Mesothelial cell of epicardium (in vitro differentiated cells): ENCODE measurements around the gene EHBP1L1. TPM values are rescaled to one million over a fixed set of nuclear protein-coding genes. Genes with fewer than 3 reads are reported as not detected.
A peak's percentile ranks its signal among the peaks of the same experiment; 100 is the strongest.
"Not testable (repeated sequence)": the region's sequence is repeated elsewhere in the genome, so short reads cannot be mapped to it uniquely, and the experiment has no call there.

Source experiments
- DNase-seq, 2 experiments: peaks; one replicate each; pipeline ENCODE4 v3.0.0; 2021; ENCODE audit warnings: low spot score in 2 of 2; ENCODE audit not compliant: unreplicated experiment in 2 of 2
- H3K27ac Mint-ChIP-seq: 2 replicates; pipeline ENCODE4 v1.8.0; 2021; ENCODE audit warnings: mixed read lengths
- H3K27me3 Mint-ChIP-seq: 2 replicates; pipeline ENCODE4 v1.8.0; 2021; ENCODE audit warnings: low read depth, mixed read lengths
- H3K36me3 Mint-ChIP-seq: 2 replicates; pipeline ENCODE4 v1.8.0; 2021; ENCODE audit warnings: mixed read lengths
- H3K4me1 Mint-ChIP-seq: 2 replicates; pipeline ENCODE4 v1.8.0; 2021; ENCODE audit warnings: mixed read lengths
- H3K4me3 Mint-ChIP-seq: 2 replicates; pipeline ENCODE4 v1.8.0; 2021; ENCODE audit warnings: mild to moderate bottlenecking, moderate library complexity, mixed read lengths
- H3K9me3 Mint-ChIP-seq: 2 replicates; pipeline ENCODE4 v1.8.0; 2021; ENCODE audit warnings: mixed read lengths
- total RNA-seq: library from RNA; stranded (reverse); gene quantifications from 3 replicates; pipeline ENCODE4 v1.2.1, GENCODE V29; 2021
- TF ChIP-seq, protein P1 (sequence below): fragments of 200-600 bp; sonication (generic); IDR thresholded peaks from one replicate; pipeline ENCODE4 v1.5.0; 2021; ENCODE audit warnings: antibody characterized with exemption; ENCODE audit not compliant: unreplicated experiment

Gene EHBP1L1
- total RNA-seq, 1 donor from 2014 or later: 35.2 TPM

DNA sequence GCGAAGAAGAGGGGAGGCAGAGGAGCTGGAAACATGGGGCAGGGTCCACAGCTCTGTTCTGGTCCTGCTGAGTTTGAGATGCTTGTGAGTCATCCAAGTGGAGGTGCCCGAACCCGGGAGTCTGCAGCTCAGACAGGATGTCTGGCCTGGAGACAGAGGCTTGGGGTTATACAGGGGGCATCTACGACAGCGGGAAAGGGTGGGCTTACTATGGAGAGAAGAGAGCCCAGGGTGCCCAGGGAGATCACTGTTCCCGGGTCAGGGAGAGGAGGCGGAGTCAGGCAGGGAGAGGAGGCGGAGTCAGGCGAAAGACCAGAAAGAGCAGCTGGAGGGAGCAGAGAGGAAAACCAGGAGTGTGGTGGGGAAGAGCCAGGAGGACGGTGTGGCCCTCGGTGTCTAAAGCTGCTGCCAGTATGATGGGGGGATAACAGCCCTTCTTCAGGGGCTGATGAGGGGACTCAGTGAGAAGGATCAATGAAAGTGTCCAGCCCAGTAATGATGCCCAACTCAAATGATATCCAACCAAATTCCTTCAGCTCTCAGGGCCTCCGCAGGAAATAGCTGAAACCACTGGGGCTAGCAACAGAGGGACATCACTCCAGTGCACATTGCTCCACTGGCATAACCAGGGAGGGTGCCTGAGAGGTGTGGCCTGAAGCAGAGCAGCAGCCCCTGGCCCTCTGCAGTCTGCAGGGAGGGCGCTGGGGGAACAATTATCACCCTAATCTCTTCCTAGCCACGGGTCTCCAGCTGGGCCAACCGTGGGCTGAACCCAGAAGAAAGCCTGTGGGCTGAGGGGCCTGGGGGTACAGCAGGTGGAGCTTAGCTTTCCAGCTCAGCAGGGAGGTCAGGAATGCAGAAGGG, 15.1 kb upstream of the EHBP1L1 start:
- H3K36me3 Mint-ChIP-seq: no peaks in the 10 kb centered on the region
- no peaks in the 10 kb centered on the region for H3K9me3 Mint-ChIP-seq
- peak overlapping the region; percentile 14 for H3K4me3 Mint-ChIP-seq
- DNase-seq: no peak
- TF ChIP-seq, protein P1, sequence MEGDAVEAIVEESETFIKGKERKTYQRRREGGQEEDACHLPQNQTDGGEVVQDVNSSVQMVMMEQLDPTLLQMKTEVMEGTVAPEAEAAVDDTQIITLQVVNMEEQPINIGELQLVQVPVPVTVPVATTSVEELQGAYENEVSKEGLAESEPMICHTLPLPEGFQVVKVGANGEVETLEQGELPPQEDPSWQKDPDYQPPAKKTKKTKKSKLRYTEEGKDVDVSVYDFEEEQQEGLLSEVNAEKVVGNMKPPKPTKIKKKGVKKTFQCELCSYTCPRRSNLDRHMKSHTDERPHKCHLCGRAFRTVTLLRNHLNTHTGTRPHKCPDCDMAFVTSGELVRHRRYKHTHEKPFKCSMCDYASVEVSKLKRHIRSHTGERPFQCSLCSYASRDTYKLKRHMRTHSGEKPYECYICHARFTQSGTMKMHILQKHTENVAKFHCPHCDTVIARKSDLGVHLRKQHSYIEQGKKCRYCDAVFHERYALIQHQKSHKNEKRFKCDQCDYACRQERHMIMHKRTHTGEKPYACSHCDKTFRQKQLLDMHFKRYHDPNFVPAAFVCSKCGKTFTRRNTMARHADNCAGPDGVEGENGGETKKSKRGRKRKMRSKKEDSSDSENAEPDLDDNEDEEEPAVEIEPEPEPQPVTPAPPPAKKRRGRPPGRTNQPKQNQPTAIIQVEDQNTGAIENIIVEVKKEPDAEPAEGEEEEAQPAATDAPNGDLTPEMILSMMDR: no peak
- peak overlapping the region; percentile 92 for H3K27ac Mint-ChIP-seq
- peaks cover 48% of the 10 kb centered on the region for H3K4me1 Mint-ChIP-seq
- H3K27me3 Mint-ChIP-seq: no peaks in the 10 kb centered on the region

DNA sequence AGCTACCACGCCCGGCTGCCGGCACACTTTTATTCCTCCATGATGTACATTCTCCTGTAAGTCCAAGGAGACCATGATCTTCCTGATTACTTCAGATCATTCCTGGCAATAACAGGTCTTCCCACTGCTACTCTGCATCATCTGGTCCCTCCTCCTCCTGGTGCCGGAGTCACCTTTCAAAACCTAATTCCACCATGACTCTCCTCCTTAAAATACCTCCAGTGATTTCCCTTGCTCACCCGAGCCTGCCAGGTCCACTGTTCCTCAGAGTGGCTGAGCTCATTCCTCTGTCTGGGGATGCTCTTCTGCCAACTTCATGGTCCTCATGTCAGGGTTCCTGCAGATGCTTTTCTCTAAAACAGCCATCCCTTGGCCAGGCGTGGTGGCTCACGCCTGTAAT, 13.8 kb upstream of the EHBP1L1 start:
- peaks cover 36% of the 10 kb centered on the region for H3K4me1 Mint-ChIP-seq
- H3K27me3 Mint-ChIP-seq: no peaks in the 10 kb centered on the region
- TF ChIP-seq, protein P1: no peak
- H3K36me3 Mint-ChIP-seq: no peaks in the 10 kb centered on the region
- peak overlapping the region; percentile 65 for H3K27ac Mint-ChIP-seq
- no peaks in the 10 kb centered on the region for H3K9me3 Mint-ChIP-seq
- DNase-seq: no peak
- peak overlapping the region; percentile 15 for H3K4me3 Mint-ChIP-seq

DNA sequence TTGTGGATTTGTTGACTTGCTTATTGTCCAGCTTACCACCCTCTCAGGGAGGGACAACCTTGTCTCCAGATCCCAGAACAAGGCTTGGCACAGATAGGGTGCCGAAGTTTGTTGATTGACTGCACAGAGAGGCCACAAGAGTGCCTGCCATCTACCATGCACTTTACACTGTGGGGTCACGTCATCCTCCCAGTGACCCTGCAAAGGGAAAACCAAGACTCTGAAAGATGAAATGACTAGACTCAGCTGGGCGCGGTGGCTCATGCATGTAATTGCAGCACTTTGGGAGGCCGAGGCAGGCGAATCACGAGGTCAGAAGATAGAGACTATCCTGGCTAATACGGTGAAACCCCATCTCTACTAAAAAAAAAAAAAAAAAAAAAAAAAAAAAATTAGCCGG, 13.1 kb upstream of the EHBP1L1 start:
- DNase-seq: no peak
- H3K27me3 Mint-ChIP-seq: no peaks in the 10 kb centered on the region
- H3K27ac Mint-ChIP-seq: no peak overlapping the region
- no peak overlapping the region for H3K4me3 Mint-ChIP-seq
- H3K4me1 Mint-ChIP-seq: peaks cover 31% of the 10 kb centered on the region
- TF ChIP-seq, protein P1: no peak
- H3K36me3 Mint-ChIP-seq: no peaks in the 10 kb centered on the region
- H3K9me3 Mint-ChIP-seq: no peaks in the 10 kb centered on the region

DNA sequence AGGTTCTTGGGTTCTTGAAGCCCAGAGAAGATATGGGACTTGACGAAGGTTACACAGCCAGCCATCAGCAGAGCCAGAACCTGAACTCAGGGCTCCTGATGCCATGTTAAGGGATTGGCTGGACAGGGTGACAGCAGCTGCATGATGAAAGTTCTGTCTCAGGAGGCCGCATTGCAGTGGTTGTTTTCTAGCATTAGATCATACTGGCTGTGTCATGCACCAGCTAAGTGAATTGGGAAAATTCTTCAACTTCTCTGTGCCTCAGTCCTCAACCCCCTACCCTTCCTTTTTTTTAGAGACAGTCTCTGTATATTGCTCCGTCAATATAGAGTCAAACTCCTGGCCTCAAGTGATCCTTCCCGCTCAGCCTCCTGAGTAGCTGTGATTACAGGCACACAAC, 12.3 kb upstream of the EHBP1L1 start:
- no peaks in the 10 kb centered on the region for H3K27me3 Mint-ChIP-seq
- no peak overlapping the region for H3K27ac Mint-ChIP-seq
- DNase-seq: no peak
- TF ChIP-seq, protein P1: no peak
- H3K9me3 Mint-ChIP-seq: no peaks in the 10 kb centered on the region
- H3K4me3 Mint-ChIP-seq: no peak overlapping the region
- peaks cover 35% of the 10 kb centered on the region for H3K4me1 Mint-ChIP-seq
- H3K36me3 Mint-ChIP-seq: no peaks in the 10 kb centered on the region

DNA sequence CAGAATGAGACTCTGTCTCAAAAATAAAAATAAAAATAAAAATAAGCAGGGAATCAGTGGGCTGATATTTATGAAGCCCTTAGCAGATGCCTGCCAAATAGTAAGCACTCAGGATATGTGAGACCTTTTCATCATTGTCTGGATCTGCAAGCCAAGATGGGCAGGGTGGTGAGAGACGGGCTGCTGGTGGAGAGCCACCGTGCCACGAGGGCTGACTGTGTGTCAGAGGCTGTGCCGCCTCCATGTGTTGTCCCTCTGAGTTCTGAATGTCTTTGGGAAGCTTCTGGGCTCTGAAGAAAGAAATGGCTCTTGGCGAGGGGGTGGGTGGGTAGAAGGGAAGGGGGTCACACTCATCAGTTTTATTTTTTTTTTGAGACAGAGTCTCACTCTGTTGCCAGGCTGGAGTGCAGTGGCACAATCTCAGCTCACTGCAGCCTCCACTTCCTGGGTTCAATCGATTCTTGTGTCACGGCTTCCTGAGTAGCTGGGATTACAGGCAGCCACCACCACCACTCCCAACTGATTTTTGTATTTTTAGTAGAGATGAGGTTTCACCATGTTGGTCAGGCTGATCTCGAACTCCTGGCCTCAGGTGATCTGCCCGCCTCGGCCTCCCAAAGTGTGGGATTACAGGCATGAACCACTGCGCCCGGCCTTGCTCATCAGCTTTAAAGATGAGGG, 10.8 kb upstream of the EHBP1L1 start:
- H3K27me3 Mint-ChIP-seq, DNase-seq, H3K36me3 Mint-ChIP-seq, H3K27ac Mint-ChIP-seq, H3K4me3 Mint-ChIP-seq, H3K9me3 Mint-ChIP-seq: not testable (repeated sequence)
- peaks cover 37% of the 10 kb centered on the region for H3K4me1 Mint-ChIP-seq
